Urothelium cell line (cell line): ENCODE measurements around the gene IFTAP.
"Not testable (repeated sequence)": the region's sequence is repeated elsewhere in the genome, so short reads cannot be mapped to it uniquely, and the experiment has no call there.

Source experiments
- DNase-seq: peaks from one replicate; pipeline ENCODE4 v3.0.0; 2011; ENCODE audit warnings: low spot score, mixed read lengths
- FAIRE-seq: peaks from 2 replicates; lab custom pipeline; 2011; peaks lifted over from hg19 to GRCh38; lab: Jason Lieb, UNC

The IFTAP gene, protein sequence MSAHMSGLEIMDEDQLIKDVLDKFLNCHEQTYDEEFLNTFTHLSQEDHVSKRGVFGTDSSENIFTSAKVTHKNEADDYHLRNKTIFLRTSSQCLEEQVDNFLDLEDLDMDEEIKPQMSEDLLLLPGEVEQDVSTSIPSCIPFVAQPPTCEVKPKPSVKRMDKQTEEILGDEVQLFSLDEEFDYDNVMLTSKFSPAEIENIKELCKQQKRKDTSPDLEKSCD

DNA sequence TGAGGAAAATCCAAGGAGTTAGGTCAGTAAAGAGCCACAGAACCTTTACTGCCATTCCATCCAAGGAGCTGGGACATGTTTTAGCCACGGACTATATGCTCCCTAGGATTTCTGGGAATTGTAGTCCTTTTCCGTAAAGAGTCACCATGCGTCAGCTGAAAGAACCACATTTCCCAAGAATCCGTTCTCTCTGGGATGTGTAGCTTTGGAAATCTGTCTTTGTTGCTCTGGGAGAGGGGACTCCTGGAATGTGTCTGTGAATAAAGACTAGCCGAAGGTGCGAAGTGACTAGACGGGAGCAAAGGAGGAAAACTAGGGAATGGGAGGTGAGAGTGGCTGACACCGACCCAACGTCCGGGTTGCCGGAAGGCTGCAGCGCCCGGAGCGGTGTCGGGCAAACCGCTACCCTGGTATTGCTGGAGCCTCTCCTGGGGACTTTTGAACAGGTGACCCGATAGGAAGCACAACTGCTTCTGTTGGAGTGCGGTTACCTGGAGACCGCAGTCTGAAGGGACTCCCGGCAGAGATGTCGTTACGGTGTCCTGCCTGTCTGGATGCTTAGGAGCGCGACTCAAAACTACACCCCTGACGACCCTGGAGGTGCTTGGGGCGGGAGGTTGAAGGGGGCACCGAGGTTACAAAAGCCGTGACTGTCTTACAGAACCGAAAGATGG is at the start of gene IFTAP:
IFTAP (plus strand) TSS at position 187 of the 674 bp plus-strand sequence. CDS start 15,602 bp downstream, outside the sequence.
- DNase-seq (peak; percentile 85), FAIRE-seq (no peak)

DNA sequence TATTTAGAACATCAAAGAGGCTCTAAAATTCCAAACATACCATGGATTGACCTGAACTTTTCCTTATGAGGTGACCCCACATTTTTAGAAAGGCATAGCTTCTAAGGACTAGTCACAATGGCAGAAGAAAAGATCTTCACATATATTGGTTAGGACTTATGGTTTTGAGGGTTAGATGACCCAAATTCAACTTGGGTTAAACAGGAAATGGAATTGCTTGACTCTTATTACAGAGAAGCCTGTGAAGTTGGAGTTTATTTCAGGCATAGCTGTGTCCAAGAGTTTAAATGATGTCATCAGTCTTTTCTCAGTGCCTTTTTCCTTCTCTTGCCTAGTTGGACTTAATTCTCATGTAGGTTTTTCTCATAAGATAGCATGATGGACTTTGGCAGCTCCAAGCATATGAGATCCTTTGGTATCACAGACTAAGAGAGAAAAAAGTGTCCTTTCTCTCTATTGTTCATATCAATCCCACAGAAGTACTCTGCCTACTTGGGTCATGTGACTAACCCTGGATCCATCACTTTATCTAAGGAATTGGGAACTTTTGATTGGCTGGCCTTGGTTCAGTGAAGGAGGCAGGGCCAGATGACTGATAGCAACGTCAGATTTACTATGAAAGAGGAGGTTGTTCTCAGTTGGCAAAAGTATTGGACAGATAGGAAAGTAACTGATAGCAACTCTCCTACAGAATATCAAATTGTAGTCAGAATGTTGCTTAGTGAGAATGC is 43.8 kb upstream of the IFTAP start:
- FAIRE-seq (no peak), DNase-seq (no peak)

DNA sequence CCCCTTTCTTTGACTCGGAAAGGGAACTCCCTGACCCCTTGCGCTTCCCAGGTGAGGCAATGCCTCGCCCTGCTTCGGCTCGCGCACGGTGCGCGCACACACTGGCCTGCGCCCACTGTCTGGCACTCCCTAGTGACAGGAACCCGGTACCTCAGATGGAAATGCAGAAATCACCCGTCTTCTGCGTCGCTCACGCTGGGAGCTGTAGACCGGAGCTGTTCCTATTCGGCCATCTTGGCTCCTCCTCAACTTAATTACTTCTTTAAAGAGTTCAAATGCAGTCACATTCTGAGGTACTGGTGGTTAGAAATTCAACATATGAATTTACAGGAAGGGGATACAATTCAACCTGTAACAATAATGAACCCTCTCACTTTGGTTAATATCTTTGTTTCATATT is 36.9 kb upstream of the IFTAP start:
- not testable (repeated sequence) for DNase-seq, FAIRE-seq

DNA sequence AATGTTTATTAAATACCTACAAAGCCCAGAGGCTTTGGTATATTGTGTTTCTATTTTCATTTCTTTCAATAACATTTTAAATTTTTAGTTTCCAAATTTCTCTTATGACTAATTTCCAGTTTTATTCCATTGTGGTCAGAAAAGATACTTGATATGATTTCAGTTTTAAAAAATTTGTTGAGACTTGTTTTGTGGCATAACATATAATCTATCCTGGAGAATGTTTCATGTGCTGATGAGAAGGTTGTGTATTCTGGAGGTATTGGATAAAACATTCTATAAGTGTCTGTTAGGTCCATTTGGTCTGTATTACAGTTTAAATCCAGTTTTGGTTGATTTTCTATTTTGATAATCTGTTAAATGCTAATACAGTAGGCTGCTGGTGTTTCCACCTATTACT is 36.3 kb upstream of the IFTAP start:
- no peak for FAIRE-seq
- DNase-seq: no peak

DNA sequence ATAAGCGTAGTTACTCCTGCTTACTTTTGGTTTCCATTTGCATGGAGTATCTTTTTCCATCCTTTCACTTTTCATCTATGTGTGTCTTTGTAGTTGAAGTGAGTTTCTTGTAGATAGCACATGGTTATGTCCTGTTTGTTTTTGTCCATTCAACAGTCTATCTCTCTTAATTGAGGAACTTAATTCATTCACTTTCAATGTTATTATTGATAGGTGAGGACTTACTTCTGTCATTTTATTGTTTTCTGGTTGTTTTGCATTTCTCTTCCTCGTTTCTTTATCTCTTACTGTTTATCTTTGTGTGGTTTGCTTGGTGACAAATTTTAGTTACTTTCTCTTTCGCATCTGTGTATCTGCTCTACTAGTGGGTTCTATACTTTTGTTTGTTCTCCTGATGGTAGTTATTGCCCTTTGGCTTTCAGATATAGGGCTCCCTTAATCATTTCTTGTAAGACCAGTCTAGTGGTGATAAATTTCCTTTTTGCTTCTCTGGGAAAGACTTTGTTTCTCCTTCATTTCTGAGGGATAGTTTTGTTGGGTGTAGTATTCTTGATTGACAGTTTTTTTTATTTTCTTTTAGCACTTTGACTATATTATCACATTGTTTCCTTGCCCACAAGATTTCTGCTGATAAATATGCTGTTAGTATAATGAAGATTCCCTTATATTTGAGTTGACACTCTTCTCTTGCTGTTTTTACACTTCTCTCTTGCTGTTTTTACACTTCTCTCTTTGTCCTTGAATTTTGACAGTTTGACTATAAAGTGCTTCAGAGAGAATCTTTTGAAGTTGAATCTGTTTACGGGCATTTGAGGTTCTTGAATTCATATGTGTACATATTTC is 35.5 kb upstream of the IFTAP start:
- FAIRE-seq: no peak
- no peak for DNase-seq

DNA sequence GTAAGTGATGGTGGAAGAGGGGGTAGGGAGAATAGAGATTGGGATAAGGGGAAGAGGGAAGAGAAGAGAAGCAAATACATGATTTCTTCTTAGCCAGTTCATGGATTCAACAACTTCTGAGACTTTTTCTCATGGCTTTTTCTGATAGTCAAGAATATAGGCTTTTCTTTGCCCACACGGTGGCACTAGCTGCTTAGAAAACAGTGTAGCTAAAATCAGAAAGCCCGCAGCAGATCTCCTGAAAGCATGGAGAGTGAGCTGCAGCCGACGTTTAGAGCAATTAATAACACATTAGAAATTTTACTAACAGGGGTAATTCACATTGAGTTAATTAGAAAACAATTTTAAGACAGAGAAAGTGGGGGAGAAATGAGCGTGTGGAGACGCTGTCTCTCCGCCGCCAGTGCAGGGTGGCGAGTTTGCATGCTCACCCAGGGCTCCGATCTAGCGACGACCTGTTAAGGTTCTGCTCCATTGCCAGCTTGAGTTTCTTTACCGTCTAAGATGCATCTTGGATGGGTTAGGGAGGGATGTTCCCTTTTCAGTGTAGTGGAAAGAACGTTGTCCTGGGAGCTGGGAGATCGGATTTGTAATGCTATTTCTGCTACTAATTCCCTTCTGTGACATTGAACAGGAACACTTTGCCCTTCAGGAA is 29.8 kb upstream of the IFTAP start:
- FAIRE-seq (no peak), DNase-seq (peak; percentile 59)

DNA sequence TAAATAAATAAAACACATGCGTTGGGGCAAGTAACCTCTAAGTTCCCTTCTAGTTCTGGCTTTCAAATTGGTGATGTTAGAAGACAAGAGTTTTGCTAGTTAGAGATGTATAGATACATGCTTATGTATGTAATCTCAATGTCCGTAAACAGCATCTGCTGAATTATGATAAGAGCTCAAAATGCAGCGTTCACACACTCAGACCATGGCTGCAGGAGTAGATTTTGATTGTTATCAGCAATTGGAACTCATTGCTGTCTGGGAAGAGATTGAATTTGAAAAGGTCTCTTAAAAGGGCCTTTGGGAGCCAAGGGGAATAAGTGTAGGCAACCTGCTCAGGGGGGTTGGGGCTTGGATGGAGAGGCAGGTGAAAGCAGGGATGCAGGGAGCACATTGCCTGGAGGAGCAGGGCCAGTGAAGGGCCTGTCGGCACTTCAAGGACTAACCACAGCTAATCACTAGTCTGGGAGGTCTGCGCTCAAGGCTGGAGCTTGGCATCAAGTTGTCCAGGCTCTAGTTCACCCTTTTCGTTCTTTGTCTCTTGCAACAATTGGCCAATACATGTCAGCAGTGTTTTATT is 29.2 kb upstream of the IFTAP start:
- no peak for FAIRE-seq
- no peak for DNase-seq

DNA sequence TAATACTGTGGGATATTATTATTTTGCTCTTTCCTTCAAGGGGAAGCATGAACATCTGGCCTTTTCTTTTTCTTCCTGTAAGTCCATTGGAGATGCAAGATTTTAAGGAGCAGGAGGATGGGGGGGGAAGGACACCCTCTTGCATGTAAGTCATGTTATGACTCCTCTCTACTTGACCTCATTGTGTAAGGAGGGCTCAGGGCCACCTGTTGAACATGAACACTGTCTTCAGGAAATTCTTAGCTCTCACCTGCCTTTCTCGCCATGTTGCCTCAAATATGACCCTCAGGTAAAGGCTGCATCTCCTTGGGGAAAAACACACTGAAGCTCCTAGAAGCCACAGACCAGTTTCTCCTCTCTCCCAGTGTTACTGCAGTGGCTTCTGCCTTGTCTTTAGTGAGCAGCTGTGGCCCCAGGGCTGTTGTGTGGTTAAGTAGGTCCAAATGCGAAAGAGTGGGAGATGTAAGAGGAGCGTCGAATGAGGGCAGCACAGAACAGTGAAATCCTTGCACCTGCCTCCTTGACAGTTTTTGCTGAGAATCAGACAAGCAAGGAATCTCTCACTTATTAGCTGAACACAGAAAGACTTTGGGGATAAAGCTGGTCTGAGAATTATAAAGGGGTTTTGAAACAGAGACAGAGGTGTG is 27.8 kb upstream of the IFTAP start:
- DNase-seq (no peak), FAIRE-seq (no peak)

DNA sequence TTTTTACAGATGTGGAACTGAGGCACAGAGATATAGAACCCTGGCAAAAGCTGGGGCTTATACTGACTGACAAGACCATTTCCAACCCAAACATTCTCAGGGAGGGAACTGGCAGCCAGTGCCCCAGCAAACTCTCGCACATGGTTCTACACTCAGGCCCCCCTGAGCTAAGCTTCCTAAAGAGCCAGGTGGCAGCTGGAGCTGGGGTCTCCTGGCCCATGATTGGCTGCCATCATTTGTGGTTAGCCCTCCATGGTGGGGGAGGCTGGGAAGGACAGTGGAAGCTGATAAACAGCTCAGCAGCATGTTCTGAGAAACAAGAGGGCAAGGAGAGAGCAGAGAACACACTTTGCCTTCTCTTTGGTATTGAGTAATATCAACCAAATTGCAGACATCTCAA is 26.6 kb upstream of the IFTAP start, which contains the start of gene RAG1:
RAG1 (plus strand) TSS at position 314 of the 400 bp plus-strand sequence. CDS start 5,298 bp downstream, outside the sequence.
- no peak for DNase-seq
- FAIRE-seq: no peak

DNA sequence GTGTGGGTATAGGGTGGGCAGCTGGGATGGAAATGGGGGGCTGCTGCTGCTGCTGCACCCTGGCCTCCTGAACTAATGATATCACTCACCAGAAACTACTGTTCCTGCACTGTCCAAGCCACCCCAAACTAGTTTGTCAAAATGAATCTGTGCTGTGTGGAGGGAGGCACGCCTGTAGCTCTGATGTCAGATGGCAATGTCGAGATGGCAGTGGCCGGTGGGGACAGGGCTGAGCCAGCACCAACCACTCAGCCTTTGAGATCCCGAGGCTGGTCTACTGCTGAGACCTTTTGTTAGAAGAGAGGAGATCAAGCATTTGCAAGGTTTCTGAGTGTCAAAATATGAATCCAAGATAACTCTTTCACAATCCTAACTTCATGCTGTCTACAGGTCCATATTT is 25.2 kb upstream of the IFTAP start:
- DNase-seq (no peak), FAIRE-seq (no peak)

DNA sequence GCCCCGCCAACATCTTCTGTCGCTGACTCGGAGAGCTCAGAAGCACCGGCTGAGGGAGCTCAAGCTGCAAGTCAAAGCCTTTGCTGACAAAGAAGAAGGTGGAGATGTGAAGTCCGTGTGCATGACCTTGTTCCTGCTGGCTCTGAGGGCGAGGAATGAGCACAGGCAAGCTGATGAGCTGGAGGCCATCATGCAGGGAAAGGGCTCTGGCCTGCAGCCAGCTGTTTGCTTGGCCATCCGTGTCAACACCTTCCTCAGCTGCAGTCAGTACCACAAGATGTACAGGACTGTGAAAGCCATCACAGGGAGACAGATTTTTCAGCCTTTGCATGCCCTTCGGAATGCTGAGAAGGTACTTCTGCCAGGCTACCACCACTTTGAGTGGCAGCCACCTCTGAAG is 19.8 kb upstream of the IFTAP start:
- DNase-seq (no peak), FAIRE-seq (no peak)

DNA sequence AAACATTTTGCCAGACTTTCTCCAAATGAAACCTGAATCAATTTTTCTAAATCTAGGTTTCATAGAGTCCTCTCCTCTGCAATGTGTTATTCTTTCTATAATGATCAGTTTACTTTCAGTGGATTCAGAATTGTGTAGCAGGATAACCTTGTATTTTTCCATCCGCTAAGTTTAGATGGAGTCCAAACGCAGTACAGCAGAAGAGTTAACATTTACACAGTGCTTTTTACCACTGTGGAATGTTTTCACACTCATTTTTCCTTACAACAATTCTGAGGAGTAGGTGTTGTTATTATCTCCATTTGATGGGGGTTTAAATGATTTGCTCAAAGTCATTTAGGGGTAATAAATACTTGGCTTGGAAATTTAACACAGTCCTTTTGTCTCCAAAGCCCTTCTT is 16.9 kb upstream of the IFTAP start:
- FAIRE-seq (no peak), DNase-seq (no peak)

DNA sequence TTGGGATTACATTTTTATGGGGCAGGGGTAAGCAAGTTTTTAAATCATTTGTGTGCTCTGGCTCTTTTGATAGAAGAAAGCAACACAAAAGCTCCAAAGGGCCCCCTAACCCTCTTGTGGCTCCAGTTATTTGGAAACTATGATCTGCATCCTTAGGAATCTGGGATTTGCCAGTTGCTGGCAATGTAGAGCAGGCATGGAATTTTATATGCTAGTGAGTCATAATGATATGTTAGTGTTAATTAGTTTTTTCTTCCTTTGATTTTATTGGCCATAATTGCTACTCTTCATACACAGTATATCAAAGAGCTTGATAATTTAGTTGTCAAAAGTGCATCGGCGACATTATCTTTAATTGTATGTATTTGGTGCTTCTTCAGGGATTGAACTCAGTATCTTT is 16.4 kb upstream of the IFTAP start:
- FAIRE-seq (no peak), DNase-seq (peak; percentile 70)

DNA sequence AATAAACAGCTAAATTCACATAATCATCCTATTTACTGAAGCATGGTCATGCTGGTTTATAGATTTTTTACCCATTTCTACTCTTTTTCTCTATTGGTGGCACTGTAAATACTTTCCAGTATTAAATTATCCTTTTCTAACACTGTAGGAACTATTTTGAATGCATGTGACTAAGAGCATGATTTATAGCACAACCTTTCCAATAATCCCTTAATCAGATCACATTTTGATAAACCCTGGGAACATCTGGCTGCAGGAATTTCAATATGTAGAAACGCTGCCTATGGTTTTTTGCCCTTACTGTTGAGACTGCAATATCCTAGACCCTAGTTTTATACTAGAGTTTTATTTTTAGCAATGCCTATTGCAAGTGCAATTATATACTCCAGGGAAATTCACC is 15.8 kb upstream of the IFTAP start:
- DNase-seq: no peak
- no peak for FAIRE-seq

DNA sequence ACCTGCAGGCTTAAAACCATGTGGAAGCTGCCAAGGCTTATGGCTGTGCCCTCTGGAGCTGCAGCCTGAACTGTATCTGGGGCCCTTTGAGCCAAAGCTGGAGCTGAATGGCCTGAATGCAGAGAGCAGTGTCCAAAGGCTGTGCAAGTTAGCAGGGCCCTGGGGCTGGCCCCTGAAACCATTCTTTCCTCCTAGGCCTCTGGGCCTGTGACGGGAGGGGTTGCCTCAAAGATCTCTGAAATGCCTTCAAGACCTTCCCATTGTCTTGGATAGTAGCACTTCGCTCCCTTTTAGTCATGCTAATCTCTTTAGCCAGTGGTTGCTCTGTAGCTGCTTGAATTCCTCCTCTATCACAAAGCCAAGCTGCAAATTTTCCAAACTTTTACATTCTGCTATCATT is 12.8 kb upstream of the IFTAP start:
- no peak for FAIRE-seq
- no peak for DNase-seq

DNA sequence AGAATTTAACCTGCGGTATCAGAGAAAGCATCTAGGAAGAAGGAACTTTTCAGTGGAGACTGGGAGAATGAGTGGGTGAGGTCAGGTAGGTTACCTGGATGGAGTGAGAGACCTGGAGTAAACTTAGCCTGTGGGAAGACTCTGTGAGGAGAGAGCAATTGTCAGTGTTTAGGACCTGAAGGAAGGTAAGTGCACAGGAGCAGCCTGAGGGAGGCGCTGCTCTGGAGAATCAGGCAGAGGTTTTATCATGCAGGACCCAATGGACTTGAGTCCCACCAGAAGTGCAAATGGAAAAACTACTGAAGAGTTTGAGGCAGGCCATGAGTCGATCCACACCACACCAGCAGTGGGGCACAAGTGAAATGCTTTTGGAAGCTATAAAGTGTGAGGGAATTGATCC is 10.6 kb upstream of the IFTAP start:
- no peak for DNase-seq
- no peak for FAIRE-seq

DNA sequence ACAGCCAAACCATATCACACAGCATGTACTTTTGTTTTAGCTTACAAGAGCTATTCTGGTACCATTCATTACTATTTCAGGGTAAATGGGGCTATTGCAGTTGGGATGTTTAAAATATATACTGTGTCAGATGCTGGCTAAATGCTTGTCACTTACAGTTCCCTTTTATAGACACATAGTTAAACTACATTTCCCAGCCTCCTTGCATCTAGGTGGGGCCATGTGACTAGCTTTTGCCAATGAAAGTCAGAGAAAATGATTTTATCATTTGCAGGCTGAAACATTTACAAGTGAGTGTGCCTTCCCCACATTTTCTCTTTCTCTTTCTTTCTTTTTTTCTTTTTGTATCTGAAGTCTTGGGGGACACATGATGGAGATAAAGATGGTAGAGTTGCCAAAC is 7.8 kb upstream of the IFTAP start:
- no peak for FAIRE-seq
- no peak for DNase-seq

DNA sequence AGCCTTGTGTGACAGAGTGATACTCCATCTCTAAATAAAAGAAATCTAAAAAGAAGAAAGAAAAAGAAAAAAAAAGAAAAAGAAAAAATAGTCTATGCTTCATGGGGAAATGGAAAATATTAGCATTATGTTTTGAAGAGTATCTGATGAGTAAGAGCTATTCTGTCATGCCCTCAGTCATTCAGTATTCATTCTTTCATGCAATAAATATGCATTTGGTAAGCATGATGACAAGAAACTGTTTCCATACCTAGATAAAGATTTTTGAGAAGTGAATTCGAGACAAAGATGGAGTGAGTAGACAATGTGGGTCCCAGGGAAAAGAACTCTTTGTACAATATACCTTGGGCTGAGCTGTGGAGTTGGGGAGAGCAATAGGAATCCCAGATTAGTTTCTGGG is 6.2 kb upstream of the IFTAP start:
- DNase-seq (no peak), FAIRE-seq (no peak)

DNA sequence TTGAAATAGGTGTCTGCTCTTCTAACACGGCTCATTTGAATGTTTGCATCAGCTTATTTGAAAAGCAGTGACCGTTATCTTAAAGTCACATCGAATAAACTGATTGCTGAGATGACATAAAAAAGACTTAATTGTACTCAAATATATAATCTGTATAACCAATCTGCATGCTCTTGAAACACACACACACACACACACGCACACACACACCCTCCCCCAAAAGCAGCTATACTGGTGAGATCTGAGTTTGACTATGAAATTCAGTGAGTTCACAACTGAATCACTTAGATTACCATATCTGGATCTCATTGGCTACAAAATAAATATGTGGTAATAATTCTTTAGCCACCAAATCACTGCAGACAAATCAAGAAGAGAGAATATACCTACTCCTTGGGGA is 3.8 kb upstream of the IFTAP start:
- FAIRE-seq: no peak
- no peak for DNase-seq

DNA sequence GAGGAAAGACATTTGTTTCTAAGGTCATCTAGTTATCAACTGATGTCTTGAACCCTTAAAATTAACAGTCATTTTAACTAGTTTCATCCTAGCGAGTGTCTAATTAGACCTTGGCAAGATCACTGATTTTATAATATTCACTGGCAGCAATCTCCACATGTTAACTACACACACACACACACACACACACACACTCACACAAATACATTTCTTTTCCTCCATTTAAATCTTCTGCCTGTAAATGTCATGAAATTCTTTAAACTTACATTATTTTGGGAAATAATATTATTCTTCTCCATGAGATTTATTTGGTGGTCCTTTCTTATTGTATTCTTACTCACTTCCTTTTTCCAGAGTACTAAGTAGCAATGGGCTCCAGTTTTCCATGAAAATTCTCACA is 2.9 kb upstream of the IFTAP start:
- DNase-seq (no peak), FAIRE-seq (no peak)
